ENCODE measurements around the gene AOC1.
"Not testable (repeated sequence)": the region's sequence is repeated elsewhere in the genome, so short reads cannot be mapped to it uniquely, and the experiment has no call there.

AOC1 gene

GRCh38 chr7:150898475-150899011 is 46.2 kb downstream of the AOC1 start:
- peak; percentile 60 for DNase-seq

- DNase-seq, result no peak
Measured at GRCh38 chr7:150900675-150901074, 48.4 kb downstream of the AOC1 start.

GRCh38 chr7:150901160-150902035 is 49.1 kb downstream of the AOC1 start:
- DNase-seq, result no peak

GRCh38 chr7:150902078-150903033 is 50.0 kb downstream of the AOC1 start:
- DNase-seq, result no peak

GRCh38 chr7:150903606-150904005 is 51.3 kb downstream of the AOC1 start:
- DNase-seq, result no peak

- no peak for DNase-seq
Measured at GRCh38 chr7:150904011-150904909, 51.9 kb downstream of the AOC1 start.

- DNase-seq, result no peak
Measured at GRCh38 chr7:150908173-150908572, 55.9 kb downstream of the AOC1 start.

- DNase-seq, result no peak
Measured at GRCh38 chr7:150909200-150909995, 57.1 kb downstream of the AOC1 start.

- DNase-seq, result not testable (repeated sequence)
Measured at GRCh38 chr7:150910305-150910995, 58.1 kb downstream of the AOC1 start.

GRCh38 chr7:150910996-150911422 is 58.7 kb downstream of the AOC1 start:
- DNase-seq, result no peak
